ENCODE measurements around the gene ZFAND3.

GRCh38 chr6:37861452-37861851, 41.9 kb downstream of the ZFAND3 start:
- TF ChIP-seq CTCF (IDR thresholded peaks at IDR 0.05), result no peak
- TF ChIP-seq POLR2AphosphoS5 (IDR thresholded peaks at IDR 0.05), result no peak
